Body of pancreas (tissue), 4 donors: ENCODE data around the gene CAPN3. TPM values are rescaled to one million over a fixed set of nuclear protein-coding genes. Genes with fewer than 3 reads are reported as not detected.

Experiments used
- ATAC-seq: fragments of 150-250 bp; one replicate; pipeline ENCODE4 v1.9.1; 2016
- DNase-seq, 4 donors: peaks; one replicate each; pipeline ENCODE4 v3.0.0-alpha.2; 2019
- H3K27ac ChIP-seq, 4 donors: fragments of 200-600 bp; sonication (generic); 1 replicate in 3 of 4; 2 replicates in 1 of 4; pipeline versions ENCODE4 v1.5.1 to v1.6.1; 2016 to 2019; ENCODE audit warnings: mild to moderate bottlenecking in 1 of 4, mixed read lengths in 1 of 4, moderate library complexity in 1 of 4
- H3K27me3 ChIP-seq, 2 donors: fragments of 200-600 bp; sonication (generic); one replicate each; pipeline ENCODE4 v1.6.0; 2016; ENCODE audit warnings: mild to moderate bottlenecking in 1 of 2
- H3K36me3 ChIP-seq, 2 donors: fragments of 200-600 bp; sonication (generic); replicated peaks in 1 of 2; 2 replicates each; pipeline ENCODE4 v1.5.1; 2016; ENCODE audit warnings: low read depth in 2 of 2; ENCODE audit not compliant: insufficient read depth in 1 of 2
- H3K4me1 ChIP-seq: fragments of 200-600 bp; sonication (generic); one replicate; pipeline ENCODE4 v1.6.0; 2016
- H3K4me3 ChIP-seq, 2 donors: fragments of 200-600 bp; sonication (generic); 1 replicate in 1 of 2; 2 replicates in 1 of 2; pipeline ENCODE4 v1.5.1; 2016 to 2019
- H3K9me3 ChIP-seq, 3 donors: fragments of 200-600 bp; sonication (generic); 1 replicate in 2 of 3; 2 replicates in 1 of 3; pipeline ENCODE4 v1.5.1; 2016
- POLR2A ChIP-seq, 3 donors: fragments of 450-650 bp; IDR thresholded peaks; one replicate each; pipeline ENCODE4 v1.6.1; 2016; ENCODE audit warnings: antibody characterized with exemption in 3 of 3, mild to moderate bottlenecking in 2 of 3
- WGBS, 2 donors: methylation state at CpG; one replicate each; pipeline ENCODE4 v1.1.5; 2017; 5-methylcytosine and 5-hydroxymethylcytosine counted together
- intact Hi-C: fragments of 100-400 bp; cut with DNase I; formaldehyde crosslinking; loops from one replicate; pipeline ENCODE4 v1.15.1; 2023
- total RNA-seq, 2 donors: library from RNA; depleted of rRNA; stranded (reverse); fragments of >200 nt; gene quantifications; one replicate each; pipeline ENCODE4 v1.1.0, GENCODE V29; 2016
- TF ChIP-seq, protein P1 (sequence below), 7 experiments: fragments of 450-650 bp in 4 of 7; fragments of 200-600 bp in 3 of 7; sonication (generic) in 3 of 7; IDR thresholded peaks; one replicate each; pipeline ENCODE4 v1.5.1; 2016 to 2019; ENCODE audit warnings: antibody characterized with exemption in 7 of 7

Gene CAPN3
- total RNA-seq, 2 donors from 2014 or later, result 6.3 to 9.6 TPM

DNA sequence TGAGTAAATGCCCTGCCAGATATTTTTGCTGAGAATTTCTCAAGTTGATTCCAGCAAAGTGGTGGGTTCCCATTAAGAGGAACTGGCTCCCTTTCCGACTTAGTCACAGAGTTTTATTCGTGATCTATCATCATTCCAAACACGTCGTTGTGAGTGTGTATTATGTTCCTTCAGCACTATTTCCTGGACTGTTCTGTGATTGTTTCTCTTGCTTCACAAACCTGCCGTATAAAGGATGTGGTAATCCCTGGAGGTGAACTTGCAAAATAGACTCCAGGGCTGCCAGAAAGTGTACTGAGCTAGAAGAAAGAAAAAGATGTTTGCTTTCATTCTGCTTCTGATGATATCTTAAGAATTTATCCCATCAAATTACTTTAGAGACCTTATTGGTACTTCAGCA, 14.5 kb upstream of the CAPN3 start:
- H3K4me3 ChIP-seq, result no peak overlapping the region
- intact Hi-C loops, result no loop called here
- 72 to 75% methylated on average over 5 of the region's 5 CpGs for WGBS, 2 donors
- no peak for DNase-seq
- no peak overlapping the region for H3K27ac ChIP-seq
- no peaks in the 10 kb centered on the region for H3K36me3 ChIP-seq
- no peak for TF ChIP-seq POLR2A (IDR thresholded peaks at IDR 0.05)
- TF ChIP-seq, protein P1, sequence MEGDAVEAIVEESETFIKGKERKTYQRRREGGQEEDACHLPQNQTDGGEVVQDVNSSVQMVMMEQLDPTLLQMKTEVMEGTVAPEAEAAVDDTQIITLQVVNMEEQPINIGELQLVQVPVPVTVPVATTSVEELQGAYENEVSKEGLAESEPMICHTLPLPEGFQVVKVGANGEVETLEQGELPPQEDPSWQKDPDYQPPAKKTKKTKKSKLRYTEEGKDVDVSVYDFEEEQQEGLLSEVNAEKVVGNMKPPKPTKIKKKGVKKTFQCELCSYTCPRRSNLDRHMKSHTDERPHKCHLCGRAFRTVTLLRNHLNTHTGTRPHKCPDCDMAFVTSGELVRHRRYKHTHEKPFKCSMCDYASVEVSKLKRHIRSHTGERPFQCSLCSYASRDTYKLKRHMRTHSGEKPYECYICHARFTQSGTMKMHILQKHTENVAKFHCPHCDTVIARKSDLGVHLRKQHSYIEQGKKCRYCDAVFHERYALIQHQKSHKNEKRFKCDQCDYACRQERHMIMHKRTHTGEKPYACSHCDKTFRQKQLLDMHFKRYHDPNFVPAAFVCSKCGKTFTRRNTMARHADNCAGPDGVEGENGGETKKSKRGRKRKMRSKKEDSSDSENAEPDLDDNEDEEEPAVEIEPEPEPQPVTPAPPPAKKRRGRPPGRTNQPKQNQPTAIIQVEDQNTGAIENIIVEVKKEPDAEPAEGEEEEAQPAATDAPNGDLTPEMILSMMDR (IDR thresholded peaks at IDR 0.05), result no peak
- H3K9me3 ChIP-seq, result no peaks in the 10 kb centered on the region
- H3K27me3 ChIP-seq, result no peaks in the 10 kb centered on the region
- no peaks in the 10 kb centered on the region for H3K4me1 ChIP-seq
- no peak for ATAC-seq

DNA sequence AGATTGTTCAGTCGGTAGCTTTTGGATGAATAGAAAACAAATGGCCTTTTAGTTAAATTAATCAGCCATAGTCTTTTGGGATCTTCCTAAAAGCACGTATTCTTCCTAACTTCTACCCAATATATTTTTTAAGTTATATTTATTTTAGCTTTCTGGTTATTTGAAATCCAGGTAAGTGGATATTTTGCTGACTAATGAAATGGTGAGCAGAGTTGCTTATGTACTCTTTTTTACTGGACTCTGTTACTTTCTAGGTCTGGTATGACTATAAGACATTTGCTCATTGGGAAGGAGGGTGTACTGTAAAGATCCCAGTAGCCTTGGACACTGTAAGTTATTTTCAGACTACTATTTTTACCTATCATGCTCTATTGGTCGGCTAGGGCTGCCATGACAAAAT, 13.8 kb upstream of the CAPN3 start:
- intact Hi-C loops, result no loop called here
- TF ChIP-seq, protein P1 (IDR thresholded peaks at IDR 0.05), result no peak
- no peak for TF ChIP-seq POLR2A (IDR thresholded peaks at IDR 0.05)
- H3K4me1 ChIP-seq, result no peaks in the 10 kb centered on the region
- ATAC-seq (no peak), DNase-seq (no peak)
- no peaks in the 10 kb centered on the region for H3K36me3 ChIP-seq
- no peak overlapping the region for H3K27ac ChIP-seq
- H3K4me3 ChIP-seq, result no peak overlapping the region
- no peaks in the 10 kb centered on the region for H3K27me3 ChIP-seq
- WGBS, 2 donors, result 91 to 94% methylated on average over 3 of the region's 3 CpGs
- H3K9me3 ChIP-seq, result no peaks in the 10 kb centered on the region

DNA sequence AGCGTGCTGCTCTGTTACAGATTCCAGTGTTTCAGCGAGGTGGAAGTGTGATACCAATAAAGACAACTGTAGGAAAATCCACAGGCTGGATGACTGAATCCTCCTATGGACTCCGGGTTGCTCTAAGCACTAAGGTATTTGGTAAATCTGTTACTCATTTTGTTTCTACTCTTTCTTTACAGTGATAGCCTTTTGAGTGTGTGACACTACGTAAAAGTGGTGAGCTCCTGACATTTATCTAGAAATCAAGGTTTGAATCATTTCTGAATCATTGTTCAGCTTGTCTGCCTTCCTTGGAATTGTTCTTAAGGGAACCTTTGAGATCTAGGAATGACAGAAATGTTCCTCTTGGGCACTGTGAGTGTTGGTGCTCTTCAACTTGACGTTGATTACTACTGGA, 11.2 kb upstream of the CAPN3 start:
- intact Hi-C loops, result no loop called here
- no peak for ATAC-seq
- TF ChIP-seq POLR2A (IDR thresholded peaks at IDR 0.05), result no peak
- TF ChIP-seq, protein P1 (IDR thresholded peaks at IDR 0.05), result no peak

DNA sequence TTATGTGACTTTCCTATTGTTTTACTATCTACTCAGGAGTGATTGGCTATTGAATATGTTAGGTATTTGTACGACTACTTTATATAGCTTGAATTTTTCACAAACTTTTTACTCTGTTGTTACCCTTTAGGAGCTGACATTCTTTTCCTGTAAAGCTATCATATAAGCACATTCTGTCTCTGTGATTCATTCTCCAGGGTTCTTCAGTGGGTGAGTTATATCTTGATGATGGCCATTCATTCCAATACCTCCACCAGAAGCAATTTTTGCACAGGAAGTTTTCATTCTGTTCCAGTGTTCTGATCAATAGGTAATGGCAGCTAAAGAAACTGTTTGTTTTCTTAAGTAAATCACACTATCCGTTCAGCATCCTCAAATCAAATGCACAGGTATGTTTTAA, 10.1 kb upstream of the CAPN3 start:
- Histone ChIP-seq H3K27ac (no peak overlapping the region), H3K4me1 (no peaks in the 10 kb centered on the region), H3K36me3 (peaks cover 0 to 7% of the 10 kb centered on the region in 2 donors), H3K9me3 (no peaks in the 10 kb centered on the region), H3K27me3 (no peaks in the 10 kb centered on the region), H3K4me3 (no peak overlapping the region)
- WGBS, 2 donors, result 81 to 87% methylated on average over 2 of the region's 2 CpGs
- intact Hi-C loops, result no loop called here
- TF ChIP-seq, protein P1 (IDR thresholded peaks at IDR 0.05), result no peak
- no peak for TF ChIP-seq POLR2A (IDR thresholded peaks at IDR 0.05)
- ATAC-seq (no peak), DNase-seq (no peak)

More for the DNA sequence above, 11.2 kb upstream of the CAPN3 start:
- Histone ChIP-seq H3K4me1 (no peaks in the 10 kb centered on the region), H3K9me3 (no peaks in the 10 kb centered on the region), H3K36me3 (peaks cover 0 to 3% of the 10 kb centered on the region in 2 donors), H3K27me3 (no peaks in the 10 kb centered on the region), H3K27ac (no peak overlapping the region), H3K4me3 (no peak overlapping the region)
- WGBS, 2 donors, result 87 to 90% methylated on average over 5 of the region's 5 CpGs
- no peak for DNase-seq

DNA sequence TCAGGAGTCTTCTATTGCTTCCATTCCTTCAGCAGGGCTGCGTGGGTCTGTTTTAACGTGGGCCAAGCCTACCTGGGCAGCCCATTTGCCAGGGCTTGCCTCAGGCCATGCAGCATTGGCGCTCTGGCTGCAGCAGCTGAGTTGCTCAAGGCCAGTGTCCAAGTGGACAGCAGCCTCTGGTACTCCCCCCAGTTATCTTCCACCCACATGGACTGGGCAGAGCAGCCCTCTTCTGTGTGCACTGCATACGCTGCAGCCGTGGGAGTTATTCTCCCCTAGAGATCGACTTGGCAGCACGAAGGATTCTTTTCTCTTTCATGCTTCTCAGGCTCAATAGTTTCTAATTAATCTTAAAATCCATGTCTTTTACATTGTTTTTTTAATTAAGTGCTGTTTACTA, 6.9 kb upstream of the CAPN3 start:
- 85 to 96% methylated on average over 7 of the region's 7 CpGs for WGBS, 2 donors
- TF ChIP-seq, protein P1 (IDR thresholded peaks at IDR 0.05), result no peak
- TF ChIP-seq POLR2A (IDR thresholded peaks at IDR 0.05), result no peak
- Histone ChIP-seq H3K9me3 (no peaks in the 10 kb centered on the region), H3K27ac (no peak overlapping the region), H3K4me1 (no peaks in the 10 kb centered on the region), H3K36me3 (peaks cover 0 to 8% of the 10 kb centered on the region in 2 donors), H3K27me3 (no peaks in the 10 kb centered on the region), H3K4me3 (no peak overlapping the region)
- intact Hi-C loops, result no loop called here
- no peak for ATAC-seq
- DNase-seq, result no peak
